RPMI8226 (cell line): ENCODE data around the gene PTTG1.

Experiments
- DNase-seq: peaks from one replicate; pipeline ENCODE4 v3.0.0-alpha.2; 2015

The PTTG1 gene

DNA sequence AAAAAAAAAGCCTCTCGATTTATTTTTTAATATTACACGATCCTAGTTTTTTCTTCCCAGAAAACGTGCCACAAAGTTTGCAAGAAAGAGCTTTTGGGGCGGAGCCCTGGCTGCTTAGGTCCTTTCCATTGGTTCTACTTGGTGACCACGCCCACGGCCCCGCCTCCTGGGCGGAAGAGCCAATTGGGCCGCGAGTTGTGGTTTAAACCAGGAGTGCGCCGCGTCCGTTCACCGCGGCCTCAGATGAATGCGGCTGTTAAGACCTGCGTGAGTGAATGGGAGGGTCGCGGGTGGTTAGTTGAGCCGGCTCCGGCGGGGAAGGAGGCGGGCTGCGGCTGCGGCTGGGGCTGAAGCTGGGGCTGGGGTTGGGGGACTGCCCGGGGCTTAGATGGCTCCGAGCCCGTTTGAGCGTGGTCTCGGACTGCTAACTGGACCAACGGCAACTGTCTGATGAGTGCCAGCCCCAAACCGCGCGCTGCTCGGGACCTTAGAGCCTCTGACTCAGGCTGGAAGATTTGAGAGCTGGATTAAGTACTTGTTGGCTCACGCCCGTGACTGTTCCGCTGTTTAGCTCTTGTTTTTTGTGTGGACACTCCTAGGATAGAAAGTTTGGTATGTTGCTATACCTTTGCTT, at the start of gene PTTG1:
Gene PTTG1, plus strand, starts transcription at position 231 of the 634 bp plus-strand sequence. CDS start 458 bp downstream, outside the sequence.
- peak; percentile 97 for DNase-seq

DNA sequence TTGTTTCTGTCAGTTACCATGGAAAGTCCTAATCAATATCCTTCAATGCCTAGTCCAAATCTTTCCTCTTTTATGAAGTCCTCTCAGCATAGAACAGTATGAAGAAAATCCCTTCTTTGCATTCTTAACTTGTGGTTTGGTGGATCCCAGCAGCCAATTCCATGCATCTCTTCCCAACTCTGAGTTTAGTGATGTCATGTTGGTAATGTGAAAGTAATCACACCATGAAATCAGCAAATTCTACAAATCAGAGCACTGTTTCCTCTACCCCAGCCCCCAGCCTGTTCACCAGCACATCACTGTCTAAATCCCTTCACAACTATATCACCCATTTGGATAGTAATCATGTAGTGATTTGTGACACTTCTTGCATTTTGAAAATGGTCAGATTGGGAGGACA, 46.5 kb upstream of the PTTG1 start:
- DNase-seq = no peak

DNA sequence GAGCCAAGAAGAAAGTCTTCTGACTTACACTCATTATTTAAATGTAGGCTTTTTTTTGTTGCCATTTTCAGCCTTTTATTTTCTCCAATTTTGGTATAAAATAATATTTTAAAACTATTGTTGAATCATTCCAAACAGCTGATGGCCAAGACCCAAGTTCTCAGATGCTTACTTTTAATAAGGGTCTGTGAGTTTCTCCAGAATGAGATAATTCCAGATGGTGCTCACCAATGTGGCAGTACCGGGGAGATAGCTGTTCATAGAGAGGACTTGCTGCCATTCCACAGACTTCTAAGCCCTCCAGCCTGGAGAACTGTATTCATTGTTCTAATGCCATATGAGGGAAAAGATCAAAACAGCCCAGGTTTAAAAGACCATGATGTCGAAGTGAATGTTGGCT, 46.0 kb upstream of the PTTG1 start:
- DNase-seq = no peak

DNA sequence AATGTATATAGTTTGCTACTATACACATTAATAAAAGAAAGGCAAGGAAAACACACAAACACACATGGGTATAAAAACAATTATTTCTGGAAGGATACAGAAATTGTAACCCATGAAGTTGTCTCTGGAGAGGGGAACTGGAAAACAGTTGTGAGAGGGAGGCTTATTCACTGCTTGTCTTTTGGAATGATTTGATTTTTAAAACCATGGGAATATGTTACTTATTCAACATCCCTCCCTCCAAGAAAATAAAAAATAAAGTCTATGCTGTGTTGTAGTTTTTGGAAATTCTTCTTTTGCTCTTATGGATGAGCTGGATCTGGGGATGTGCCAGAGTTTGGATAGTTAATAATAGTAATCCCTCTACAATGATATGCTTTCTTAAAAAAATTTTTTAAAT, 45.2 kb upstream of the PTTG1 start:
- no peak for DNase-seq

DNA sequence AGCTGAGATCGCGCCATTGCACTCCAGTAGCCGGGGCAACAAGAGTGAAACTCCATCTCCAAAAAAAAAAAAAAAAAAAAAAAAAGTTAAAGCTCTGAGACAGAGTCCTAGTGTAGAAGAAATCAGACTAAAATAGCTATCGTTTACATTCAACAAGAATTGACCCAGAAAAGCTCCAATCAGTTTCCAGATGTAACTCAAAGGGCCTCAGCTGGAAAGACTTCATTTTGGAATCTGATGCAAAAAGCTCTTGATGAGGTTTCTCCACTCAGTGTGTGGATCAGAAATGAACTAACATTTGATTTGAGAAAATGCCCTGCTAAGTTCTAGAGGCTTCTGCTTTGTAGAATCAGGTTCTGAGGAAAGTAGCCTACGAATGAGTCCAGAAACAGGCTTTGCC, 44.0 kb upstream of the PTTG1 start:
- DNase-seq = no peak

DNA sequence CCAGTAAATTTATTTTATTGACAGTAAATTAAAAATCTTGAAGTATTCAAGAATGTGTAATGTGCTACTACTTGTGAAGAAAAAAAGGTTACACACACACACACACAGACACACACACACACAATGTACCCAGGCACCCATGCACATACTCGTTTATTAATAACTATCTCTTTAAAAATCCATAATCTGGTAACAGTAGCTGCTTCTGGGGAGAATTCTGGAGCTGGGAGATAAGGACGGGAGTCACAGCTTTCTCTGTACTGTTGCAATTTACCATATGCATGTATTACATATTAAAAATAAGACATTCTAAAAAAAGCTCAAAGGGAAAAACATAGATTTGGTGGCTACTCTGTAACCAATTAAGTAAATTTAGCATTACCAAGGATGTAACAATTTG, 43.3 kb upstream of the PTTG1 start:
- no peak for DNase-seq

DNA sequence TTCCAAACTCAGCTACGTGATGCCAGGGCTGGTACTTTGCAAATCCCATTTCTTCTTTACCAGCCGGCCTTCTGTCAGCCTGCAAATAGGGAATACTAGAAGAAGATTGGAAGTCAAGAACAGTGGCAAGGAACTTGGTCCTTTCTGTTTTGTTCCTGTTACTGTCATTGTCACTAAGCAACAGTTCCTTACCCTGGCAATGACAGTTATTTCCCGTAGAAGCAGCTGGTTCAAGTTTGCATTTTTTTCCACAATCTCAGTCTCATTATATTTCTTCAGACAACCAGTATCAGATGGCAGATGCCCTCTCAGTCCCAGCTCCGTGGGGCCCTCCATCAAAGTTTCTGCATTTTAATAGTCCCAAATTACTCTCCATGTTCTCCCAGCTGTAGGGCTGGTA, 42.1 kb upstream of the PTTG1 start:
- DNase-seq = no peak

DNA sequence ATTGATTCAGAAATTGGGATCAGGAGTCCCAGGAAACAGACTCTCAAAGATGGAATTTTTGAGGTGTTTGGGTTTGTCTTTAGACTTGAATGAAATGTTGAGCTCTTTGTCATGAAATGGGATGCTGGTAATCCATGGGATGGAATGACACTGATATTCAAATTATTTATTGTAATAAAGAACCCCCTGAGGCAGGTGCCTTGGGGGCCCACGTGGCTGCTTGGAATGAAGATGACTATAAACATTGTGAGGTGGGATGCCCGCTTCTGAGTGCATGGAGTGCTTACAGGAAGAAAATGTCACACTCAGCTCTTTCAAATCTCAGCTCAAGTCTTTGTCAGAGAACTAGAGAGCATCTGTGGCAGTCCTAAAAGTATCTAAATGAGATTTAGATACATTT, 41.6 kb upstream of the PTTG1 start:
- no peak for DNase-seq

DNA sequence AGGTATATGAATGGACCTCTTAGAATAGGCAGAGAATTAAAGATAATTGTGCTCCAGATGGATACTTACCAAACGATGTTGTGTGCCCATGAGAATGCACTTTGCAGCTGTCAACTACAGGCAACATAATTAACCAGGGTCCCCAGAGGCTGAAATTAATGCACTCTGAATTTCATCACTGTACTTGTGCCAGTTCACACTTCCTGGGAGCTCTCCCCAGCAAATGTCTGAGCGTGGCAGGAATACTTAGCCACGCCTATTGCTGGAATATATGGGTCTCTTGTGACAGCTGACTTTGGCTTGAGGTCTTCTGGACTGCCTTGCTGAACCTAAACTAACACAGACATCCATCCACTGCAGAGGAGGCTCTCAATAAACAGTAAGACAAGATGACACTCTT, 39.3 kb upstream of the PTTG1 start:
- DNase-seq = no peak

DNA sequence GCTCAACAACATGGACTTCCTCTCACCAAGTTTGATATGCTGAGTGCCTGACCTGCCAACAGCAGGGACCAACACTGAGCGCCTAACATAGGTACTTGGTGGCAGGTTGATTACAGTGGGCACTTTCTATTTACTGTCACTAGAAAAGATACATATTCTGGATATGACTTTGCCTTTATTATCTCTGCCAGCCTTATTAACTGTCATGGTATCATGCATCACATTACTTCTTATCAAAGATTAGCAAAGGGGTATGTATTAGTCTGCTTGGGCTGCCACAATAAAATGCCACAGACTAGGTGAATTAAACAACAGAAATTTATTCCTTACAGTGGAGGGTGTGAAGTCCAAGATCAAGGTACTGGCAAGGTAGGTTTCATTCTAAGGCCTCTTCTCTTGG, 37.0 kb upstream of the PTTG1 start:
- DNase-seq = no peak

DNA sequence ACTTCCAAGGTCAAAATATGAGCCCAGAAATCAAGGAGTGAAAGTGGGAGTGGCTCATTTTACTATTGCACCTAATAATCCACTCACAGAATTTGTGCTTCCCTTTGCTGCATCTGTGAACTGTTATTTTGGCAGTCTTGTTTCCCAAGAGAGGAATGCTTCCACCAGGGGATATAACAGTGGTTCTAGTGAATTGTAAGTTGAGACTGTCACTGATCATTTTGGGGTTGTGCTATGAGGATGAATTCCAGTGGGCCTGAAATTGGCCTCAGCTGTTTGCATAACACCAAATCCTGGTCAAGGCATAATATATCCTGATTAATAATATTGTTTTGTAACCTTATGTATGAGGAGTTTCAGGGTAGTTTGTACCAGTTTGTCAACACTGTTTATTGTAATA, 36.2 kb upstream of the PTTG1 start:
- no peak for DNase-seq

DNA sequence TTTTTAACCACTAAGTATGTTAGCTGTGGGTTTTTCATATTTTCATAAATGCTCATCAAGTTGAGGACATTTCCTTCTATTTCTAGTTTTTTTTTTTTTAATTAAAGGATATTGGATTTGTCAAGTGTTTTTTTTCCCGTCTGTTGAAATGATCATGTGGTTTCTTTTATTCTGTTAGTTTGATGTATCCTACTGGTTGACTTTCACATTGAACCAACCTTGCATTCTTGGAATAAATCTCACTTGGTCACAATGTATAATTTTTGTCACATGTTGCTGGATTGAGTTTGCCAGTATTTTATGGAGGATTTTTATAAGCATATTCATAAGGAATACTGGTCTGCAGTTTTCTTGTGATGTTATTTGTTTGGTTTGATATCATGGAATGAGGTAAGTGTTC, 34.2 kb upstream of the PTTG1 start:
- DNase-seq = no peak

DNA sequence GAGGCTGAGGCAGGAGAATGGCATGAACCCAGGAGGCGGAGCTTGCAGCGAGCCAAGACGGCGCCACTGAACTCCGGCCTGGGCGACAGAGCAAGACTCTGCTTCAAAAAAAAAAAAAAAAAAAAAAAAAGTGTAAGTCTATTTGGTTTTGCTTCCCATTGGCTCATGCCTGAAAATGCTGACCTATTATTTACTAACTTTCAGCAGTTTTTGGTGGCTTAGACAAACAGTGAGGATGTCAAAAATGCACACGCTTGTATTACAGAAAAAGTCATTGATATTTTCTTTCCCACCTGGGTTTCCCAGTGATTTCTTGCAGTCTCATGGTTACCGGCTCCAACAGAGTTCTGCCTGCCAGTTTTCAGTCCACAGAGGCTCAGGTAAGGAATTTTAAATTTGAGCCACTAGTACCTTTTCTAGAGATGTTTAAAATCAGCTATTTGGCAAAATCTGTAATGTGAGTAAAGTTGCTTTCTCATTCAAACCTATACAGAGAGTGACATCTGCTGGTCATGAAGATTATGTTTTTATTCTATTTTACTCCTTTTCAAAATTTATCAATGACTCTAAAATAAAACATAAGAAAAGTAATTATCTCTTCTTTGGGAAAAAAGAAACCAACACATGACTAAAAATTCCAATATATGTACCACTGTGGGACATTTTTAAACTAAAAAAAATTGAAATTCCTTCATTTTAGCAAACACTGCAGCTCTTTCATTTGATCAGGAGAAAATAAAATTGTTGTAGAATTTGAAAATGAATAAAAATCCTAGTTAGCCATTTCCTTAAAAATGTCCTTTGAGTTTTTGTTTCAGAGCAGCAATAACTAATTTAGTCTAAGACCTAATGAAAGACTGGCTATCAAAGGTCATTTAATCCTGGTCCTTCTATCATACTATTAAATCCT, 30.6 kb upstream of the PTTG1 start:
- peak; percentile 29 for DNase-seq

DNA sequence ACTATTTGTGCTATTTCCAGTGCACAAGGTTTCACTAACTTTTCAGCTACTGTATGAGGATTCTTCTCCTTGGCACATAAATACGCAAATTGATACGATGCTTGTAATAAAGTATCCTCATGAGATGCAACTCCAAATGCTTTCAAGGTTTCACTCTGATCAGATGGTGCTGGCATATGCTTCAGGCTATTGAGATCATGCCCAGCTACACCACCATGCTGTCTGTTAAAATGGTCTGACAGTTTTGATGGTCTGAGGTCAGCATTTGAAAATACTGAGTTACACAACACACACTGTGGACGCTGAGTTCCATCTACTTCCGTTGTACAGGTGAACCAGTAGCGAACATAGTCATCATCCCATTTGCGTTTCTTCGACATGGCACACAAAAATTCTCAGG, 26.5 kb upstream of the PTTG1 start:
- no peak for DNase-seq

DNA sequence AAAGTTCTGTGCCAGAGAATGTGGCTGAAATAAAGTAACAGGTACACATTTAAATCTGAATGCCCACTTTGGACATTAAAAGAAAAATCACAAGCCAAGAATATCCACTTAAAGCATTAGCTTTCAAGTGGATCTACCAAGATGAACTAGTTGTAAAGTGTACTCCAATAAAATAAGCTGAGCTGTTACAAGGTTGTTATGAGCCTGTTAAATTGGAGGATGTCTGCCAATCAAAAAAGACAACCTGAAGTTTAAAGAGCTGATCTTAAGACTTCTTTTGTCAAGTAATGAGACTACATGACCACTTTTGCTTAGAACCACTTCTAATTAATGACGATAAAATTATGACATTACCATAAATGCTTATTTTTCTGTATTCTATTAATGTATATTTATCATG, 24.2 kb upstream of the PTTG1 start:
- no peak for DNase-seq

DNA sequence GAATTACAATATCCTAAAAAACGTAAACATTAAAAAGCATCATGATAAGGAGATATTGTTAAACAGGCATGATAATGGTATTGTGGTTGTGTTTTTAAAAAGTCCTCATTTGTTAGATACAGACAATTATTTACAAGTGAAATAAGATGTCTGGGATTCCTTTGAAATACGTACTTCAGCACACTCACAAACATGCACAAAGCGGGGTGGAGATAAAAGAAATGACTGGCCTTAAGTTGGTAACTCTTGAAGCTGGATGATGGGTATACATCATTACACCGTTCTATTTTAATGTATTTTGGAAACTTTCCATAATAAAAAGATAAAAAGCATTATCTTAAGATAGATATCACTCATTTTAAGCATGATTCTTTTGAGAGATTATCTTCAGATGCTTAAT, 22.8 kb upstream of the PTTG1 start:
- DNase-seq = no peak

DNA sequence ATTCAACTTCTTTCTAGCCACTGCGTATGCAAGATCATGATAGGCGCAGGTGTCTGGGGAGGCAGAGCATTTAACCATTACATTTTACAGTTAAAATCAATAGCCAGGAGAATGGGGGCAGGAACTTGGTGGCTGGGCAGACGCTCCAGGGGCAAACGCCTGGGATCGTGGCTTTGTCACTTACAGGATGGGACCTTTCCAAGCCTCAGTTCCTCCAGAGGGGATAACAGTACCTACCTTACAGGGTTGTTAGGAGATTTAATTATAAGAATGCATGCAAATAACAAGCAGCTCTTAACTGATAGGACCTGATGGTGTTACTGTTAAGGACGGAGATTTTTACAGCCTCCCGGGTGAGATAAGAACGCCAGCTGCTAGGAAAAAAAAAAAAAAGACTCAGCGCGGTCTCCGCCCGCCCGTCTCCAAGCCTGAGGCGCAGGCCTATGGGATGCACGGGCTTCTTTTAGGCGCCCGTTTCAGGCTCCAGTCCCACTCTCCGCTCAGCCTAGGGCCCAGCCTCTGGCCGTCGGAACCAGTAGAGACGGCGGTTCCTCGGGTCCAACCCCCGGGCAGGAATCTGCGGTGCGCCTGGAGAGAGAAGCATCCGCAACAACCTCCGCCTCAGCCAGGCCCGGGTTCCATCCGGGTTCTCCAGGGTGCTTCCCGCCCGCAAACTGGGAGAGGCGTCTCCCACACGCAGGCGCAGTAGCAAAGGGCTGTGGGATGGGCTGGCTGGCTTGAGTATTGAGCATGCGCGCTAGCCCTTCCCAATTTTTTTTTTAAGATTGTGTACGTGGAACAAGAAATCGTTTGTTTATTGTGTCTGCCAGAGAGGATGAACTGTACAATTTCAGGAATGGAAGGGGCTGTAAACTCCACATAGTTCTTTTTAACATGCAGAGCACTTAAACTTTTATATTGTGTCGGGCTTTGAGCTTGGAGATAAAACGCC, 22.0 kb upstream of the PTTG1 start, which contains the start of gene FAM200C:
Gene FAM200C, minus strand, starts transcription at position 653 of the 952 bp plus-strand sequence. CDS start 4,564 bp downstream, outside the sequence.
- DNase-seq = peak; percentile 87

DNA sequence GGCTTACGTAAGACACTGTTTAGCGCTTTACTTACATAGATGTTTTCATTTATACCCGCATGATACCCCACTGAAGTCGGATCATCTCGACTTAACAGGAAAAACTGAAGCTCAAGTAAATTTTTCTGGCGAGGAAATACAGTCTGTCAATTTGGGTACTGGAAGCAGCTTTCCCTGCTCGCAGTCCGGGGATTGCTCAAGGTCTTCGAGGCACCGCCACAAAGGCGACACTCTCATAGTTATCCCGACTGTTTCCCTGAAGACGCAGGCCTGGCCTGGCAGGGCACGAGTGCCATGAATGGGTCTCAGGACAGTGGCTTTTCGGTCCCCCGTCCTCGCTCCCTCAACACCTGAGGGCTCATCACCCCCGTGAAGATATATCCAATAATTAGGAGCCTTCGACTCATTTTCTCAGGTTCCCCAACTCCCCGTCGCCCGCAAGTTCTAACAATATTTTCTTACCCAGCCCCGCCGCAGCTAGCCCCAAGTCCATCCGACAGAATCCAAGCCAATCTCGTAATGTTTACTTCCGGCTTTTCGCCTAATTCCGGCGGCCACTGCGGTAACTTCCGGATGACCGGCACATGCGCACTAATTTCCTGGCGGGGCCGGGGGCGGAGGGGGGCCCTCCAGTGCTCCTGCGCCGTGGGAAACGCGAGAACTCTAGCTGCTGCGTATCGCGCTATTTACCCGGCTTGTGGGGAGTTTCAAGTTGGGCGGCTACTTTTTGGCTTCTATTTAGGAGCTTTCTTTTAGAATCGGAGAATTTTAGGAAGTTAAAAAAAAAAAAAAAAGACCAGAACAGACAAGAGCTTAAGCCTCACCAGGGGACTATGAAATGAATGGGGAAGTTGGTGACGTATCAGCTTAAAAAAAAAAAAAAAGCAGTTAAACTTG, 2.8 kb upstream of the PTTG1 start, which contains the start of gene SLU7:
Gene SLU7, minus strand, starts transcription at position 521 of the 897 bp plus-strand sequence. CDS start 3,787 bp downstream, outside the sequence.
- DNase-seq = peak; percentile 95

DNA sequence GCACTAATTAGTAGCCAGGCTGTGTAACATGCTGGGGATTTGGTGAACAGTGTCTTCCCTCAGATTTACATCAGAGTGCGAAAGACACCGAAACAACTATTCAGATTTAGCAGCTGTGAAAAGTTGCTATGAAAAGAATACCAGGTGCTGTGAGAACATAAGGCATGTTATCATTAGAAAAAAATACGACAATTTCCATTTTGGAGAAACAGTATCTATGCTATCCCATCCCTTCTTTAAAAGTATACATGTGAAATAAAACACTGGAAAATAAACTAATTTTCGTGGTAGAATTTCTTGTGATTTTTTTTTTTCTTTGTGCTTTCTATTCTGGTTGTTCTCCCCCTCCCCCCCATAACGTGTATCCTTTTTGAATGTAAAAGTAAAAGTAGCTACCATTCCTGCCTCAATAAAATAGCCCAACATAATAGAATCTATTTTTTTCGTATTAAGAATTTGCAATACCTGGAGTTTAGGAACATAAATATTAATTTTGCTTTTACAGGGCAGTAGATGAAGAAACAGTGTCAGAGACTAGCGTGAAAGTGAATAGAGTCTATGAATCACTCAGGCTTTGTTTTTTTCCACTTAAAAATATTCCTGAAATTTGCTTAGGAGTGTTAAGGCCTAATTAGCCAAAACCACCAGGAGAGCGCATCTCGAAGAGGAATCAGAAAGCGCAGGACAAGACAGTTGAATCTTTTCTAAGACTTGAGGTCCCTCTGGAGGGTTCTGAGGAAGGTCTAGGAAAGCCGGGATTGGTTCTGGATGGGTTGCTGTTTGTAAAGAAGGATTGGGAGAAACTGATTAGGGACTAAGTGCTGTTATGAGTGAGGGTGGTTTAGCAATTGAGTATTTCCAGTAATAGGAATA, 2.0 kb upstream of the PTTG1 start:
- peak; percentile 17 for DNase-seq

DNA sequence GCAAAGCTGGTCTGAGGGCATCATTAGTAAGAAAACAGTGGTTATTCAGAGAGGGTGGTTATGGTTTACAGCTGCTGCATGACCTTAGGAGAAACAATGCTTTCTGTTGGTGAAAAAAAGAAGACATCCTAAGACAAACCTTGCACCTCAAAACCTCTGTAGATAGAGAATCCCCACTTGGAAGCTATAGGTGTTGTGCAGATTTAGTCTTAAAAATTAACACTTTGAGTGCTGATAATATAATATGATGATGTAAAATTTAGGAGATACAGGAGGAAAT, 1.4 kb upstream of the PTTG1 start:
- DNase-seq = peak; percentile 11

DNA sequence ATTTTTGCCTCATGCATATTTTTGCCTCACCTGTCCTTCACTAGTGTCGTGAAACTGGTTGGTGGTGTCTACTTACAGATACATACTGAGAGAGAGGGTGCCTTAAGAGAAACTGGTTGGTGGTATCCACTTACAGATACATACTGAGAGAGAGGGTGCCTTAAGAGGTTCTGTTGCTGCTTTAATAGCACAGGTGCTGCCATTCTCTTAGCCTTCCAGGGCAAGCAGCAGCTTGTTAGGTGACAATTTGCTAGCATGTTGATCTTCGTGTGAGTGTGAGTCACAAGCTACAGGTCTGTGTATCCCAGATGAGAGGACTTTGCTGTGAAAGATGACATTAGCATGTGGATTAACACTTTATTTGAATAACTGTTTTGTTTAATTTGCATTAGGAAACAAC, 1.4 kb downstream of the PTTG1 start:
- no peak for DNase-seq
